Measurements from ENCODE around the gene GARIN5A. TPM values are rescaled to one million over a fixed set of nuclear protein-coding genes. Genes with fewer than 3 reads are reported as not detected.

The GARIN5A gene
- total and polyA plus RNA-seq, 2 of the 8 experiments (the other 6 are each of a cell fraction or from before 2014, with no cell fraction given), result 9.1 to 18.5 TPM

GRCh38 chr19:50431343-50432220 lies 45.1 kb downstream of the GARIN5A start (continued):
- TF ChIP-seq BACH1 (IDR thresholded peaks at IDR 0.05; ENCODE audit: low read length) (no peak), GTF2F1 (IDR thresholded peaks at IDR 0.05; ENCODE audit: borderline replicate concordance, low read depth, low read length) (no peak), NANOG (IDR thresholded peaks at IDR 0.05; ENCODE audit: insufficient read depth, low read depth, low read length, poor library complexity, severe bottlenecking) (no peak), CEBPB (IDR thresholded peaks at IDR 0.05; ENCODE audit: low read depth, low read length) (no peak), ASH2L (IDR thresholded peaks at IDR 0.05; ENCODE audit: low read length) (peak; percentile 24)
